ENCODE measurements around the gene SHD. TPM values are rescaled to one million over a fixed set of nuclear protein-coding genes. Genes with fewer than 3 reads are reported as not detected.

The SHD gene
- total and polyA plus RNA-seq, 11 donors: 0.52 TPM; not detected in 10

GRCh38 chr19:4291184-4291732 lies 12.2 kb downstream of the SHD start:
- DNase-seq: no peak
- Histone ChIP-seq H3K27ac (no peak overlapping the region), H3K4me3 (no peak overlapping the region), H3K27me3 (peaks cover 0 to 16% (median under 1%) of the 10 kb centered on the region in 9 donors), H3K36me3 (no peaks in the 10 kb centered on the region), H3K9me3 (no peaks in the 10 kb centered on the region), H3K4me1 (no peaks in the 10 kb centered on the region)
- no peak for ATAC-seq
- TF ChIP-seq CTCF (IDR thresholded peaks at IDR 0.05): no peak
- no peak for TF ChIP-seq POLR2A (IDR thresholded peaks at IDR 0.05)
- WGBS, 4 donors: 65 to 81% (median 71%) methylated on average over 8 of the region's 8 CpGs
- intact Hi-C loops (cut with DNase I): no loop called here

GRCh38 chr19:4292515-4292914 lies 13.4 kb downstream of the SHD start:
- TF ChIP-seq POLR2A (IDR thresholded peaks at IDR 0.05): no peak
- no peak for TF ChIP-seq CTCF (IDR thresholded peaks at IDR 0.05)
- intact Hi-C loops (cut with DNase I): no loop called here
- H3K27me3 ChIP-seq: peaks cover 0 to 26% (median 2%) of the 10 kb centered on the region in 9 donors

GRCh38 chr19:4294389-4294788 lies 15.3 kb downstream of the SHD start:
- 29 to 45% (median 34%) methylated on average over 6 to 10 of the region's 10 CpGs for WGBS, 4 donors
- H3K4me3 ChIP-seq: no peak overlapping the region
- ATAC-seq (no peak), DNase-seq (no peak)
- no peaks in the 10 kb centered on the region for H3K9me3 ChIP-seq
- no peak overlapping the region for H3K27ac ChIP-seq
- intact Hi-C loops (cut with DNase I): no loop called here
- TF ChIP-seq POLR2A (IDR thresholded peaks at IDR 0.05): no peak
- peaks cover 0 to 26% (median 2%) of the 10 kb centered on the region in 9 donors for H3K27me3 ChIP-seq
- no peaks in the 10 kb centered on the region for H3K36me3 ChIP-seq
- no peaks in the 10 kb centered on the region for H3K4me1 ChIP-seq

More at GRCh38 chr19:4292515-4292914, 13.4 kb downstream of the SHD start:
- 78 to 87% (median 85%) methylated on average over 13 to 15 of the region's 15 CpGs for WGBS, 4 donors
- Histone ChIP-seq H3K9me3 (no peaks in the 10 kb centered on the region), H3K4me1 (no peaks in the 10 kb centered on the region), H3K27ac (no peak overlapping the region), H3K36me3 (no peaks in the 10 kb centered on the region), H3K4me3 (no peak overlapping the region)
- no peak for ATAC-seq
- no peak for DNase-seq

GRCh38 chr19:4295972-4296771 lies 17.1 kb downstream of the SHD start:
- 44 to 55% (median 50%) methylated on average over 13 to 14 of the region's 14 CpGs for WGBS, 4 donors
- H3K27me3 ChIP-seq: peaks cover 0 to 22% (median 2%) of the 10 kb centered on the region in 9 donors
- DNase-seq: no peak
- no peak for ATAC-seq
- no peak overlapping the region for H3K4me3 ChIP-seq
- H3K27ac ChIP-seq: no peak overlapping the region
- no peaks in the 10 kb centered on the region for H3K4me1 ChIP-seq
- H3K36me3 ChIP-seq: no peaks in the 10 kb centered on the region
- intact Hi-C loops (cut with DNase I): no loop called here
- TF ChIP-seq POLR2A (IDR thresholded peaks at IDR 0.05): no peak
- H3K9me3 ChIP-seq: no peaks in the 10 kb centered on the region
